NT2/D1 (cell line): Measurements from ENCODE around the gene AKR1A1.
"Not testable (repeated sequence)": the region's sequence is repeated elsewhere in the genome, so short reads cannot be mapped to it uniquely, and the experiment has no call there.

Experiments used
- DNase-seq: peaks from one replicate; pipeline ENCODE4 v3.0.0-alpha.2; 2011; ENCODE audit warnings: low read depth, low spot score
- H3K27me3 ChIP-seq: 2 replicates; pipeline ENCODE4 v1.6.0; 2011; ENCODE audit warnings: mild to moderate bottlenecking; ENCODE audit not compliant: insufficient read length, insufficient read depth
- H3K36me3 ChIP-seq: 2 replicates; pipeline ENCODE4 v1.6.1; 2011; ENCODE audit warnings: mild to moderate bottlenecking, low read length, mixed read lengths; ENCODE audit not compliant: insufficient read depth, insufficient read length
- H3K4me1 ChIP-seq: 2 replicates; pipeline ENCODE4 v1.5.1; 2011; ENCODE audit not compliant: insufficient read depth, insufficient read length
- H3K4me3 ChIP-seq: 2 replicates; pipeline ENCODE4 v1.5.1; 2011; ENCODE audit warnings: low read depth; ENCODE audit not compliant: insufficient read length
- H3K9ac ChIP-seq: 2 replicates; pipeline ENCODE4 v1.6.0; 2011; ENCODE audit warnings: low read depth; ENCODE audit not compliant: insufficient read length
- H3K9me3 ChIP-seq: 2 replicates; pipeline ENCODE4 v1.5.1; 2011; ENCODE audit warnings: mild to moderate bottlenecking, low read length; ENCODE audit not compliant: insufficient read depth
- SUZ12 ChIP-seq: IDR thresholded peaks from 2 replicates; pipeline ENCODE4 v1.6.1; 2011; ENCODE audit not compliant: insufficient read length, insufficient read depth; ENCODE audit errors: extremely low read depth
- YY1 ChIP-seq: IDR thresholded peaks from 2 replicates; pipeline ENCODE4 v1.6.1; 2011; ENCODE audit not compliant: insufficient read length, insufficient read depth
- ZNF274 ChIP-seq: IDR thresholded peaks from 2 replicates; pipeline ENCODE4 v1.6.1; 2011; ENCODE audit warnings: mild to moderate bottlenecking, low read depth, low read length

The AKR1A1 gene

GRCh38 chr1:45589861-45590260 lies 39.2 kb downstream of the AKR1A1 start:
- peaks cover 86% of the 10 kb centered on the region for H3K36me3 ChIP-seq

GRCh38 chr1:45594412-45594811 lies 43.8 kb downstream of the AKR1A1 start:
- TF ChIP-seq SUZ12 (no peak), ZNF274 (no peak), YY1 (no peak)
- H3K9ac ChIP-seq, result no peak overlapping the region
- no peaks in the 10 kb centered on the region for H3K27me3 ChIP-seq
- no peaks in the 10 kb centered on the region for H3K9me3 ChIP-seq
- H3K4me3 ChIP-seq, result no peak overlapping the region
- peaks cover 3% of the 10 kb centered on the region for H3K4me1 ChIP-seq
- no peak for DNase-seq
- H3K36me3 ChIP-seq, result peaks cover 83% of the 10 kb centered on the region

More at GRCh38 chr1:45589861-45590260, 39.2 kb downstream of the AKR1A1 start:
- no peak overlapping the region for H3K4me3 ChIP-seq
- DNase-seq, result no peak
- no peak for TF ChIP-seq SUZ12
- no peak for TF ChIP-seq YY1
- TF ChIP-seq ZNF274, result no peak
- H3K9me3 ChIP-seq, result no peaks in the 10 kb centered on the region
- H3K4me1 ChIP-seq, result peaks cover 5% of the 10 kb centered on the region
- H3K27me3 ChIP-seq, result no peaks in the 10 kb centered on the region
- no peak overlapping the region for H3K9ac ChIP-seq

GRCh38 chr1:45596765-45597164 lies 46.1 kb downstream of the AKR1A1 start:
- H3K27me3 ChIP-seq, H3K4me3 ChIP-seq, H3K4me1 ChIP-seq, H3K9me3 ChIP-seq, H3K9ac ChIP-seq, DNase-seq: not testable (repeated sequence)
- peaks cover 75% of the 10 kb centered on the region for H3K36me3 ChIP-seq

GRCh38 chr1:45604239-45604638 lies 53.6 kb downstream of the AKR1A1 start:
- peaks cover 4% of the 10 kb centered on the region for H3K4me1 ChIP-seq

GRCh38 chr1:45607404-45608074 lies 56.9 kb downstream of the AKR1A1 start:
- no peak for DNase-seq
- no peaks in the 10 kb centered on the region for H3K27me3 ChIP-seq
- TF ChIP-seq ZNF274 (no peak), YY1 (no peak), SUZ12 (no peak)
- H3K4me3 ChIP-seq, result no peak overlapping the region
- H3K4me1 ChIP-seq, result peaks cover 4% of the 10 kb centered on the region
- H3K9me3 ChIP-seq, result no peaks in the 10 kb centered on the region
- peaks cover 92% of the 10 kb centered on the region for H3K36me3 ChIP-seq
- H3K9ac ChIP-seq, result no peak overlapping the region

More at GRCh38 chr1:45604239-45604638, 53.6 kb downstream of the AKR1A1 start:
- TF ChIP-seq SUZ12 (no peak), YY1 (no peak), ZNF274 (no peak)
- no peaks in the 10 kb centered on the region for H3K27me3 ChIP-seq
- no peak overlapping the region for H3K9ac ChIP-seq
- peaks cover 77% of the 10 kb centered on the region for H3K36me3 ChIP-seq
- H3K9me3 ChIP-seq, result no peaks in the 10 kb centered on the region
- no peak for DNase-seq
- H3K4me3 ChIP-seq, result no peak overlapping the region

- TF ChIP-seq ZNF274, result no peak
- no peak for TF ChIP-seq YY1
- no peak for TF ChIP-seq SUZ12
- peaks cover 4% of the 10 kb centered on the region for H3K4me1 ChIP-seq
- H3K36me3 ChIP-seq, result peaks cover 92% of the 10 kb centered on the region
- DNase-seq, result no peak
- no peaks in the 10 kb centered on the region for H3K9me3 ChIP-seq
- no peak overlapping the region for H3K4me3 ChIP-seq
- no peak overlapping the region for H3K9ac ChIP-seq
- no peaks in the 10 kb centered on the region for H3K27me3 ChIP-seq
Observed at GRCh38 chr1:45608175-45609156, 57.8 kb downstream of the AKR1A1 start.

GRCh38 chr1:45610589-45611226 lies 60.1 kb downstream of the AKR1A1 start:
- TF ChIP-seq SUZ12 (no peak), ZNF274 (no peak), YY1 (no peak)
- Histone ChIP-seq H3K9ac (no peak overlapping the region), H3K9me3 (no peaks in the 10 kb centered on the region), H3K4me3 (no peak overlapping the region), H3K4me1 (peaks cover 4% of the 10 kb centered on the region), H3K27me3 (no peaks in the 10 kb centered on the region), H3K36me3 (peaks cover 93% of the 10 kb centered on the region)
- DNase-seq, result no peak
